SH-SY5Y (cell line): ENCODE data around the gene MED13L.

ENCODE experiments used
- GATA2 ChIP-seq: IDR thresholded peaks from 2 replicates; pipeline ENCODE4 v1.6.1; 2011; ENCODE audit warnings: mild to moderate bottlenecking, low read depth, low read length
- GATA3 ChIP-seq: IDR thresholded peaks from 2 replicates; pipeline ENCODE4 v1.6.1; 2011; ENCODE audit warnings: low read depth, mild to moderate bottlenecking, low read length, moderate library complexity

GRCh38 chr12:116222358-116222757 lies 55.1 kb downstream of the MED13L start:
- TF ChIP-seq GATA3 (no peak), GATA2 (no peak)
